Measurements from ENCODE around the gene DAPK2.

Gene DAPK2

DNA sequence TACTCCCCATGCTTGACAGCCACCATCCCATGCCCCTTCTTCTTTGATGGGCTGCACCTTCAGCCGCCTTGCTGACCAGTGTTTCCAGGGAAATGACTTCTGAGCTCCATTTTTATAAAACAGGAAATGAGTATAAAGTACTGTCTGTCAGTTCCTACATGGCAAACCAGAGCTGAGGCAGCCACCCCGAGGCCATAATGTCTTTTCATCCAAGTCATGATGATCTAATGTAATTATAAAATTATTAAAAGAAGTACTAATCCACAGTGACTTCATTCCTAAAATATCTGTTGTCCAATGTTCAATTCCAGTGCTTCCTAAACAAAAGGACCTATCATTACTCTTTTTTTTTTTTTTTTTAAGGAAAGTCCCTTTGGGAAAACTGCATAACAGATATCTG, 137.3 kb downstream of the DAPK2 start:
- TF ChIP-seq TCF12 (IDR thresholded peaks at IDR 0.05; ENCODE audit: low read depth) (no peak), EP300 (IDR thresholded peaks at IDR 0.05; ENCODE audit: borderline replicate concordance) (no peak), EGR1 (IDR thresholded peaks at IDR 0.05) (no peak), MAX (IDR thresholded peaks at IDR 0.05) (no peak), RAD21 (IDR thresholded peaks at IDR 0.05; ENCODE audit: low read depth) (no peak), CEBPB (IDR thresholded peaks at IDR 0.05) (no peak), CREB1 (IDR thresholded peaks at IDR 0.05; ENCODE audit: low read depth) (no peak), TAF1 (IDR thresholded peaks at IDR 0.05; ENCODE audit: low read depth) (no peak), NFIC (IDR thresholded peaks at IDR 0.05) (no peak), FOXM1 (IDR thresholded peaks at IDR 0.05; ENCODE audit: borderline replicate concordance, low read depth) (no peak), ZBTB7A (IDR thresholded peaks at IDR 0.05; ENCODE audit: low read depth) (no peak), TEAD4 (IDR thresholded peaks at IDR 0.05) (no peak), YY1 (IDR thresholded peaks at IDR 0.05; ENCODE audit: low read depth) (no peak)
- TF ChIP-seq, protein P1, sequence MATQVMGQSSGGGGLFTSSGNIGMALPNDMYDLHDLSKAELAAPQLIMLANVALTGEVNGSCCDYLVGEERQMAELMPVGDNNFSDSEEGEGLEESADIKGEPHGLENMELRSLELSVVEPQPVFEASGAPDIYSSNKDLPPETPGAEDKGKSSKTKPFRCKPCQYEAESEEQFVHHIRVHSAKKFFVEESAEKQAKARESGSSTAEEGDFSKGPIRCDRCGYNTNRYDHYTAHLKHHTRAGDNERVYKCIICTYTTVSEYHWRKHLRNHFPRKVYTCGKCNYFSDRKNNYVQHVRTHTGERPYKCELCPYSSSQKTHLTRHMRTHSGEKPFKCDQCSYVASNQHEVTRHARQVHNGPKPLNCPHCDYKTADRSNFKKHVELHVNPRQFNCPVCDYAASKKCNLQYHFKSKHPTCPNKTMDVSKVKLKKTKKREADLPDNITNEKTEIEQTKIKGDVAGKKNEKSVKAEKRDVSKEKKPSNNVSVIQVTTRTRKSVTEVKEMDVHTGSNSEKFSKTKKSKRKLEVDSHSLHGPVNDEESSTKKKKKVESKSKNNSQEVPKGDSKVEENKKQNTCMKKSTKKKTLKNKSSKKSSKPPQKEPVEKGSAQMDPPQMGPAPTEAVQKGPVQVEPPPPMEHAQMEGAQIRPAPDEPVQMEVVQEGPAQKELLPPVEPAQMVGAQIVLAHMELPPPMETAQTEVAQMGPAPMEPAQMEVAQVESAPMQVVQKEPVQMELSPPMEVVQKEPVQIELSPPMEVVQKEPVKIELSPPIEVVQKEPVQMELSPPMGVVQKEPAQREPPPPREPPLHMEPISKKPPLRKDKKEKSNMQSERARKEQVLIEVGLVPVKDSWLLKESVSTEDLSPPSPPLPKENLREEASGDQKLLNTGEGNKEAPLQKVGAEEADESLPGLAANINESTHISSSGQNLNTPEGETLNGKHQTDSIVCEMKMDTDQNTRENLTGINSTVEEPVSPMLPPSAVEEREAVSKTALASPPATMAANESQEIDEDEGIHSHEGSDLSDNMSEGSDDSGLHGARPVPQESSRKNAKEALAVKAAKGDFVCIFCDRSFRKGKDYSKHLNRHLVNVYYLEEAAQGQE (IDR thresholded peaks at IDR 0.05; ENCODE audit: low read depth): no peak

- TF ChIP-seq TEAD4 (IDR thresholded peaks at IDR 0.05) (no peak), CEBPB (IDR thresholded peaks at IDR 0.05) (no peak), EGR1 (IDR thresholded peaks at IDR 0.05) (no peak), EP300 (IDR thresholded peaks at IDR 0.05; ENCODE audit: borderline replicate concordance) (no peak), YY1 (IDR thresholded peaks at IDR 0.05; ENCODE audit: low read depth) (no peak), USF1 (IDR thresholded peaks at IDR 0.05) (no peak), NFIC (IDR thresholded peaks at IDR 0.05) (no peak), MAX (IDR thresholded peaks at IDR 0.05) (no peak), TAF1 (IDR thresholded peaks at IDR 0.05; ENCODE audit: low read depth) (no peak), CREB1 (IDR thresholded peaks at IDR 0.05; ENCODE audit: low read depth) (no peak), FOXM1 (IDR thresholded peaks at IDR 0.05; ENCODE audit: borderline replicate concordance, low read depth) (no peak), RAD21 (IDR thresholded peaks at IDR 0.05; ENCODE audit: low read depth) (no peak)
- TF ChIP-seq, protein P1 (IDR thresholded peaks at IDR 0.05; ENCODE audit: low read depth): no peak
Observed at GRCh38 chr15:63908281-63908680, 138.0 kb downstream of the DAPK2 start.

- TF ChIP-seq CEBPB (IDR thresholded peaks at IDR 0.05) (no peak), YY1 (IDR thresholded peaks at IDR 0.05; ENCODE audit: low read depth) (no peak), FOXM1 (IDR thresholded peaks at IDR 0.05; ENCODE audit: borderline replicate concordance, low read depth) (no peak)
- TF ChIP-seq, protein P1 (IDR thresholded peaks at IDR 0.05; ENCODE audit: low read depth): no peak
Observed at GRCh38 chr15:63907521-63907920, 138.8 kb downstream of the DAPK2 start.

DNA sequence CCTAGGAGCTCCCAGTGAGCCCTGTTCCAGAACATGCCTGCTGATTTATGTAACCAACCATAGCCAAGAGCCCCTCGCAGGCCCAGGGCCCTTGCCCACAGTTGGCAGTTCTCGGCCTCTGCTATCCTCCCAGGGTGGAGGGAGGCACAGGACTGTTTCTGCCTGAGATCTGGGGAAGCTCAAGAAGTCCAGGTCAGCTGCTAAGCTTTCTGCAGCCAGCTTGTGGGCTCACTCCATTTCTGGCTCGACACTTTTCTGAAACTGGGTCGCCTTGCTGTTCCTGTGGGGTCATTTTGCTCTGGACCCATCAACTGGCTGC, 140.1 kb downstream of the DAPK2 start:
- TF ChIP-seq, protein P1 (IDR thresholded peaks at IDR 0.05; ENCODE audit: low read depth): no peak
- TF ChIP-seq TAF1 (IDR thresholded peaks at IDR 0.05; ENCODE audit: low read depth): no peak
- no peak for TF ChIP-seq EP300 (IDR thresholded peaks at IDR 0.05; ENCODE audit: borderline replicate concordance)
- no peak for TF ChIP-seq ZBTB7A (IDR thresholded peaks at IDR 0.05; ENCODE audit: low read depth)
- TF ChIP-seq EGR1 (IDR thresholded peaks at IDR 0.05): no peak
- no peak for TF ChIP-seq FOXM1 (IDR thresholded peaks at IDR 0.05; ENCODE audit: borderline replicate concordance, low read depth)
- no peak for TF ChIP-seq MAX (IDR thresholded peaks at IDR 0.05)
- TF ChIP-seq CREB1 (IDR thresholded peaks at IDR 0.05; ENCODE audit: low read depth): no peak
- TF ChIP-seq NFIC (IDR thresholded peaks at IDR 0.05): no peak
- no peak for TF ChIP-seq TEAD4 (IDR thresholded peaks at IDR 0.05)

Data from Ishikawa (cell line).